ENCODE results near the gene PERCC1. TPM values are rescaled to one million over a fixed set of nuclear protein-coding genes. Genes with fewer than 3 reads are reported as not detected.

PERCC1 gene
- total and polyA plus RNA-seq, 11 donors = 0.11 to 0.60 (median 0.34) TPM; not detected in 6

GRCh38 chr16:1451702-1452392 lies 21.0 kb downstream of the PERCC1 start:
- no peak overlapping the region for H3K4me3 ChIP-seq
- no peaks in the 10 kb centered on the region for H3K4me1 ChIP-seq
- TF ChIP-seq POLR2A (IDR thresholded peaks at IDR 0.05) (no peak), CTCF (IDR thresholded peaks at IDR 0.05) (no peak)
- WGBS, 4 donors = 93 to 95% (median 95%) methylated on average over 17 to 34 of the region's 34 CpGs
- DNase-seq (no peak), ATAC-seq (no peak)
- intact Hi-C loops (cut with DNase I) = no loop called here
- peaks cover 0 to 100% (median 87%) of the 10 kb centered on the region in 9 donors for H3K36me3 ChIP-seq
- H3K9me3 ChIP-seq = no peaks in the 10 kb centered on the region
- H3K27me3 ChIP-seq = no peaks in the 10 kb centered on the region
- no peak overlapping the region for H3K27ac ChIP-seq

GRCh38 chr16:1452530-1452929 lies 21.7 kb downstream of the PERCC1 start:
- TF ChIP-seq POLR2A (IDR thresholded peaks at IDR 0.05) = no peak
- TF ChIP-seq CTCF (IDR thresholded peaks at IDR 0.05) = no peak
- Histone ChIP-seq H3K9me3 (no peaks in the 10 kb centered on the region), H3K27me3 (no peaks in the 10 kb centered on the region), H3K4me1 (no peaks in the 10 kb centered on the region), H3K27ac (no peak overlapping the region), H3K36me3 (peaks cover 0 to 98% (median 85%) of the 10 kb centered on the region in 9 donors), H3K4me3 (no peak overlapping the region)
- intact Hi-C loops (cut with DNase I) = no loop called here
- WGBS, 4 donors = 94 to 98% (median 95%) methylated on average over 12 to 20 of the region's 20 CpGs
- ATAC-seq (no peak), DNase-seq (no peak)

GRCh38 chr16:1453316-1453715 lies 22.4 kb downstream of the PERCC1 start:
- Histone ChIP-seq H3K36me3 (peaks cover 0 to 98% (median 86%) of the 10 kb centered on the region in 9 donors), H3K27ac (no peak overlapping the region), H3K4me1 (no peaks in the 10 kb centered on the region), H3K4me3 (no peak overlapping the region), H3K9me3 (no peaks in the 10 kb centered on the region), H3K27me3 (no peaks in the 10 kb centered on the region)
- 93 to 97% (median 96%) methylated on average over 13 to 19 of the region's 19 CpGs for WGBS, 4 donors
- TF ChIP-seq POLR2A (IDR thresholded peaks at IDR 0.05) (no peak), CTCF (IDR thresholded peaks at IDR 0.05) (no peak)
- no peak for ATAC-seq
- no peak for DNase-seq
- intact Hi-C loops (cut with DNase I) = no loop called here

GRCh38 chr16:1454561-1454960 lies 23.7 kb downstream of the PERCC1 start:
- Histone ChIP-seq H3K27ac (no peak overlapping the region), H3K9me3 (no peaks in the 10 kb centered on the region), H3K4me3 (no peak overlapping the region), H3K27me3 (no peaks in the 10 kb centered on the region), H3K36me3 (peaks cover 0 to 93% (median 84%) of the 10 kb centered on the region in 9 donors), H3K4me1 (no peaks in the 10 kb centered on the region)
- intact Hi-C loops (cut with DNase I) = no loop called here
- no peak for TF ChIP-seq POLR2A (IDR thresholded peaks at IDR 0.05)
- TF ChIP-seq CTCF (IDR thresholded peaks at IDR 0.05) = no peak
- ATAC-seq = no peak
- no peak for DNase-seq
- 89 to 98% (median 94%) methylated on average over 3 to 17 of the region's 17 CpGs for WGBS, 4 donors
